ENCODE data around the gene FGF18.
"Not testable (repeated sequence)": the region's sequence is repeated elsewhere in the genome, so short reads cannot be mapped to it uniquely, and the experiment has no call there.

Gene FGF18

DNA sequence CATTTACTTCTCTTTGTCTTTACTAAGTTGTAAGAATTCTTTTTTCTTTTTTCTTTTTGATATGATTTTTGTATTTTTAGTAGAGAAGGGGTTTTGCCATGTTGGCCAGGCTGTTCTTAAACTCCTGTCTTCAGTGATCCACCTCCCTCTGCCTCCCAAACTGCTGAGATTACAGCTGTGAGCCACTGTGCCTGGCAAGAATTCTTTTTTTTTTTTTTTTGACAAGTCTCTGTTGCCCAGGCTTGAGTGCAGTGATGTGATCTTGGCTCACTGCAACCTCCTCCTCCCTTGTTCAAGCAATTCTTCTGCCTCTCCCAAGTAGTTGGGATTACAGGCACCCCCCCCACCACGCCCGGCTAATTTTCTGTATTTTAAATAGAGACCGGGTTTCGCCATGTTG lies 21.8 kb upstream of the FGF18 start:
- H3K4me3 ChIP-seq (ENCODE audit: low read depth, low read length): no peak overlapping the region
- ChIA-PET CTCF (interaction anchor here (0.6 to 1.0 kb wide), 2 partner anchors 8 to 1104 kb away, joined by 3 read pairs; no protein-coding TSS in a partner anchor), POLR2A (no interaction called here)
- no peak for TF ChIP-seq CTCF (IDR thresholded peaks at IDR 0.05; ENCODE audit: insufficient read depth, low read length, missing control alignments)
- no peak for DNase-seq (ENCODE audit: low read depth, low spot score)

DNA sequence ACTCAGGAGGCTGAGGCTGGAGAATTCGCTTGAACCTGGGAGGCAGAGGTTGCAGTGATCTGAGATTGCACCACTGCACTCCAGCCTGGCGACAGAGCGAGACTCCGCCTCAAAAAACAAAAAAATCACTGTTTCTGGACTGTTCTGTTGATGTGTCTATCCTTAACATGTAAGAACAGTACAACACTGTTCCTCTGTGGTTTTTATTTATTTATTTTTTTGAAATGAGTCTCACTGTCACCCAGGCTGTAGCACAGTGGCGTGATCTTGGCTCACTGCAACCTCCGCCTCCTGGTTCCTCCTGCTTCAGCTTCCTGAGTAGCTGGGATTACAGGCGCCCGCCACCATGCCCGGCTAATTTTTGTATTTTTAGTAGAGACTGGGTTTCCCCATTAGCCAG lies 20.8 kb upstream of the FGF18 start:
- DNase-seq (ENCODE audit: low read depth, low spot score); H3K4me3 ChIP-seq (ENCODE audit: low read depth, low read length); POLR2A ChIA-PET: not testable (repeated sequence)
- CTCF ChIA-PET: interaction anchor here (1.1 to 2.5 kb wide), 2 partner anchors 11 to 20 kb away, joined by 3 to 7 read pairs; partner anchors contain the start of gene FGF18

DNA sequence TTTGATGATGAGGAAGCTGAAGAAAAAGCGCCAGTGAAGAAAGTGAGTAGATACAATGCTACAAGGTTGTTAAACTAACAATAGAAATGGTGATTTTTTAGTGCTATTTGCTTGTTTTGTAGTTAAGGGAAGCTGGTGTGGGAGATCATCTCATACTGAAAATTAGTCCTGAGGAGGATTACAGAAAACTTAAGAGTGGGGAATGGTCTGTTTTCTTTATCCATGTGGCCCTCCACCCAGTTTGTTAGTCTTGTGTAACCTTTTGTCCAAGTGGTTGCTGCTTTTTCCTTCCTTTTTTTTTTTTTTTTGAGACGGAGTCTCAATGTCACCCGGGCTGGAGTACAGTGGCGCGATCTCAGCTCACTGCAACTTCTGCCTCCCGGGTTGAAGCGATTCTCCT lies 19.3 kb upstream of the FGF18 start:
- TF ChIP-seq CTCF (IDR thresholded peaks at IDR 0.05; ENCODE audit: insufficient read depth, low read length, missing control alignments): no peak
- no peak overlapping the region for H3K4me3 ChIP-seq (ENCODE audit: low read depth, low read length)
- POLR2A ChIA-PET: no interaction called here
- CTCF ChIA-PET: interaction anchor here (0.9 to 2.5 kb wide), 3 partner anchors 11 to 19 kb away, joined by 3 to 7 read pairs (median 5); partner anchors contain the start of gene FGF18
- DNase-seq (ENCODE audit: low read depth, low spot score): no peak

- no peak for DNase-seq (ENCODE audit: low read depth, low spot score)
- POLR2A ChIA-PET: no interaction called here
- CTCF ChIA-PET: interaction anchor here (1.4 kb wide), 1 partner anchor 14 kb away, joined by 5 read pairs; no protein-coding TSS in a partner anchor
- H3K4me3 ChIP-seq (ENCODE audit: low read depth, low read length): no peak overlapping the region
- no peak for TF ChIP-seq CTCF (IDR thresholded peaks at IDR 0.05; ENCODE audit: insufficient read depth, low read length, missing control alignments)
Measured at GRCh38 chr5:171401167-171401947, 18.1 kb upstream of the FGF18 start.

- CTCF ChIA-PET; POLR2A ChIA-PET; DNase-seq (ENCODE audit: low read depth, low spot score); H3K4me3 ChIP-seq (ENCODE audit: low read depth, low read length): not testable (repeated sequence)
Measured at GRCh38 chr5:171402751-171403150, 16.7 kb upstream of the FGF18 start.

DNA sequence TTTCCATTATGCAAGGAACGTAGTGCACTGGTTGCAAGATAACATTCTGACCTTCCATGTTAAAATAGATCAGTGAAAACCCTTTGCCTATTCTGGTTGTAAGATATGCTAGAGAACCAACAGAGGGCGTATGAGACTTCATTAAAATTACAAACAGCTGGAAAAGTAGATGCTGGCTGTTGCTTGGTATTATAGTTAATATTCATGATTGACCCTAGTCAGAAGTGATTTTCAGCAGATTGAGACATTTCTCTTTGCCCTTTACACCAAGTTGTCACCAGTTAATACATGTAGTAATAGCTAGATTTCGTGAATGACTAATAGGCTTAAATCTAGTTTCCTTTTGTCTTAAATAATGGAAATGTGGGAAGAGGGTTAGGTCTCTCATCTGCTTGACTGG lies 13.8 kb upstream of the FGF18 start:
- CTCF ChIA-PET: interaction anchor here (0.7 to 6.4 kb wide), 9 partner anchors 9 to 505 kb away, joined by 3 to 37 read pairs (median 4); partner anchors contain the start of gene FGF18
- peak; percentile 35 for TF ChIP-seq CTCF (IDR thresholded peaks at IDR 0.05; ENCODE audit: insufficient read depth, low read length, missing control alignments)
- H3K4me3 ChIP-seq (ENCODE audit: low read depth, low read length): no peak overlapping the region
- POLR2A ChIA-PET: no interaction called here
- no peak for DNase-seq (ENCODE audit: low read depth, low spot score)

DNA sequence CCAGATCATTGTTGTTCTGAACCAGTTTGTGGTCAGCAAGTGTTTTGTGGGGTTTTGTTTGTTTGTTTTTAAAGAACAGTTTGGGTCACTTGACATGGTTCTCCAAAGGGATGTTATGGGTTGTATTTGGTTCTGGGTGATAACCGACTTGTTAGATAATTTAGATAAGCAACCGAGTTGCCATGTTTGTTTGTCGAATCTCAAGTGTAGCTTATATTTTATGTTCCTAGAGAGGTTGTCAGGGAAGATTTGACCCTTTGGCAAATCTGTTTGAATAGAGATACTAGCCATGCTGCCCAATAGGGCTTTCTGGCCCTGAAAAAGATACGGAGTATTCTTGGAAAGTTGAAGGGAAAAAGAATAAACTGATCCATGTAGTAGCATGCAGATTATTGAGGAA lies 12.2 kb upstream of the FGF18 start:
- no peak overlapping the region for H3K4me3 ChIP-seq (ENCODE audit: low read depth, low read length)
- ChIA-PET POLR2A (no interaction called here), CTCF (interaction anchor here (3.1 to 6.4 kb wide), 2 partner anchors 12 to 14 kb away, joined by 16 to 37 read pairs; partner anchors contain the start of gene FGF18)
- no peak for TF ChIP-seq CTCF (IDR thresholded peaks at IDR 0.05; ENCODE audit: insufficient read depth, low read length, missing control alignments)
- DNase-seq (ENCODE audit: low read depth, low spot score): no peak
